HAP-1 (cell line): ENCODE measurements around the gene DPP6.
"Not testable (repeated sequence)": the region's sequence is repeated elsewhere in the genome, so short reads cannot be mapped to it uniquely, and the experiment has no call there.

Experiments
- DNase-seq, 2 experiments: peaks; one replicate each; pipeline ENCODE4 v3.0.0-alpha.2; 2016 to 2020; ENCODE audit warnings: low spot score in 2 of 2
- H3K27me3 ChIP-seq: fragments of 250-450 bp; sonication (Bioruptor Pico); 2 replicates; pipeline ENCODE4 v1.5.1; 2020; ENCODE audit warnings: low read depth, mild to moderate bottlenecking, moderate library complexity
- H3K36me3 ChIP-seq: fragments of 250-450 bp; sonication (Bioruptor Pico); replicated peaks from 2 replicates; pipeline ENCODE4 v1.5.1; 2020; ENCODE audit warnings: mild to moderate bottlenecking
- H3K4me1 ChIP-seq: fragments of 250-450 bp; sonication (Bioruptor Pico); 2 replicates; pipeline ENCODE4 v1.5.1; 2020; ENCODE audit warnings: mild to moderate bottlenecking
- H3K4me3 ChIP-seq: fragments of 250-450 bp; sonication (Bioruptor Pico); 2 replicates; pipeline ENCODE4 v1.5.1; 2020; ENCODE audit warnings: mild to moderate bottlenecking, moderate library complexity
- H3K9me3 ChIP-seq: fragments of 250-450 bp; sonication (Bioruptor Pico); 2 replicates; pipeline ENCODE4 v1.5.1; 2020; ENCODE audit warnings: mild to moderate bottlenecking, moderate library complexity
- in situ Hi-C: fragments of 300-500 bp; cut with MboI; formaldehyde crosslinking; loops from 3 replicates; pipeline ENCODE4 v1.14.3; 2020; ENCODE audit warnings: low sequenced_read_pairs, inconsistent platforms, mixed read lengths

The DPP6 gene

DNA sequence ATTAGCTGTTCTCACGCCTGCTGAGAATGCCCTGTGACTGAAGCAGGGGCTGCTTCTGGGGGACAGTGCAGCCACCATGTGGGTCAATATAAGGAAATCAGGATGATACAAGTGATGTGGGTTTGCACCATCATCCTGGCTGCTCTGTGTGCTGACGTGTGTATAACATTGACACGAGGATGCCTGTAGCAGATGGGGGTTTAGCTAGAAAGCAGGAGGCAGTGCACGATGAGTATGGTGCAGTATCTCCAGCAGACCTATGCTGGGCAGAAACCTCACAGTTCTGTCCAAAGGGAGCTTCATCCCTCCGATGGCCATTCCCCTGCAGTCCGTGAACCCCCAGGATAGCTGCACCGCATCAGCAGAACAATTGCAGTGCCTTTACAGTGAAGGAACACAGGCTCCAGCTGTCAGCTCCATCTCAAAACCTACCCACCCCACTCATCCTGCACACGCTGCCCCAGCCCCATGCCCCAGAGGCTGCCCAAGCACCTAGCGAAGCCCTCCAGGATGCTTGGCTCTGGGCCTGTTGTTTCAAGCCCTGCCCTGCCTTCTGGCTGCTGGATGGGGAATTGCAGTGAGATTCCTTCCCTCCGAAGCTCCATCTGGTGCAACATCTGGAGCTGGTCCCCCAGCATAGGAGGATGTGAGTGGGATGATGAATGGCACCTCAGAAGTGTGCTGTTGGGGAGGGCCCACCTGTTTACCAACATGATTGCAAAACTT lies 96.8 kb downstream of the DPP6 start:
- H3K9me3 ChIP-seq, H3K4me1 ChIP-seq, H3K4me3 ChIP-seq, DNase-seq, H3K27me3 ChIP-seq, in situ Hi-C loops, H3K36me3 ChIP-seq: not testable (repeated sequence)

DNA sequence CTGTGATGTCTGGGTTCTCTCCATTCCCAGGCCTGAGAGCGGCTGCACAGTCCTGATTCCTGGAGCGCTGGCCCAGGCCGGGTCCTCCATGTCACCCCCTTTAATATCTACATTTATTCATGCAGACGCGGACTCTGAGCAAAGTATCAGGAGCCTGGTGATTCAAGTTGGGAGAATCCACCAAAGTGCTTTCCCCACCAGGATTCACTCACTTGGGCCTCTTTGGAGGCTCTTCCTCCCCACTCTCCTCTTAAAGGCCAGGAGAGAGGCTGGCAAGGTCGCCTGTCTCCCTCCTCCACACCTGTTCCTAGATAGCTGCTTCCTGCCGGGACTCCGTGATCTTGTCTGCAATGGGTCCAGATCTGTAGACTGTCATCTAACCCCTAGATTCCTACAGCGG lies 98.5 kb downstream of the DPP6 start:
- DNase-seq, H3K4me3 ChIP-seq, H3K4me1 ChIP-seq, H3K9me3 ChIP-seq, H3K27me3 ChIP-seq, in situ Hi-C loops, H3K36me3 ChIP-seq: not testable (repeated sequence)

DNA sequence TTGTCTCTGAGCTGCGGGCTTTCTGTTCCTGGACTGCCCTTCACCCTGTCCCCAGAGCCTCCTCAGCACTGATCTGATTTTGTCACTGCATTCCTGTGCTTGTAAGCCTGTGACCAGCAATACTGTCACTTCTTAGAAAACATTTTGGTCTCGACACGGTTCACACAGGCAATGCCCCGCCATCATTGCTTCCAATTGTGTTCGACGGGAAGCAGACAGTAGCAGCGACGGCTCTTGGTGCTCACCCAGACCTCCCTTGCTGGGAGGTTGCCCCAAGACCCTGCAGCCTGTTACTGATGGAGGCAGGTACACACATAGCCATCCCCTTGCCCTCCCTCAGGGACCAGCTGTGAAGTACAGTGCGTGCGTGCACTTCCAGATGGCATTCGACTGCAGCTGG lies 99.1 kb downstream of the DPP6 start:
- H3K9me3 ChIP-seq, H3K4me3 ChIP-seq, H3K36me3 ChIP-seq, H3K27me3 ChIP-seq, in situ Hi-C loops, H3K4me1 ChIP-seq, DNase-seq: not testable (repeated sequence)

DNA sequence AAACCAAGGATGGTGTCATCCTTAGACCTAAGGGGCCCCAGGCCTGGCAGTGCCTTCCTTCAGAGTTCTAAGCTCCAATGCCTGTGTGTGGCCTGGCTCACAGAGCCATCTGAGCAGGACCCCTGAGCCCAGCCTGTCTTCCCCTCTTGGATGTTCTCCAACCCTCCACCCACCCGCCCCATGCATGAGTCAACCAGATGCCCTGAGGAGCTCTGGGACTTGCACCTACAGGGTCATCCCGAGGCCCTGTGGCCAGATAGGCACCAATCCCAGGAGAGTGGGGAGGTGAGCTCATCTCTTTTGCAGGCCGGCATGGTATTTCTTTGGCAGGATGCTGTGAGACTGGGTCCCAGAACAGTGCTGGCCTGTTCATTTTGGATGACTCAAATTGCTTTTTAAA lies 103.7 kb downstream of the DPP6 start:
- H3K4me3 ChIP-seq, H3K36me3 ChIP-seq, H3K27me3 ChIP-seq, H3K9me3 ChIP-seq, in situ Hi-C loops, DNase-seq, H3K4me1 ChIP-seq: not testable (repeated sequence)

DNA sequence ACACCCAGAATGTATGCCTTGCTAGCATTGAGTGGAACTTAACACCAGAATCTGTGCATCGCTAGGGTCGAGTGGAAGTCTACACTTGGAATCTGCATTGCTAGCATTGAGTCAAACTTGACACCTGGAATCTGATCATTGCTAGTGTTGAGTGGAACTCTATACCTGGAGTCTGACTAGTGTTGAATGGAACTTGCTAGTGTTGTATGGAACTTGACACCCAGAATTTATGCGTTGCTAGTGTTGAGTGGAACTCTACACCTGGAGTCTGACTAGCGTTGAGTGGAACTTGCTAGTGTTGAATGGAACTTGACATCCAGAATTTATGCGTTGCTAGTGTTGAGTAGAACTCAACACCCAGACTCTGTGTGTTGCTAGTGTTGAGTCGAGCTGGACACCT lies 110.7 kb downstream of the DPP6 start:
- DNase-seq, H3K9me3 ChIP-seq, H3K4me1 ChIP-seq, H3K36me3 ChIP-seq, H3K4me3 ChIP-seq, in situ Hi-C loops, H3K27me3 ChIP-seq: not testable (repeated sequence)

DNA sequence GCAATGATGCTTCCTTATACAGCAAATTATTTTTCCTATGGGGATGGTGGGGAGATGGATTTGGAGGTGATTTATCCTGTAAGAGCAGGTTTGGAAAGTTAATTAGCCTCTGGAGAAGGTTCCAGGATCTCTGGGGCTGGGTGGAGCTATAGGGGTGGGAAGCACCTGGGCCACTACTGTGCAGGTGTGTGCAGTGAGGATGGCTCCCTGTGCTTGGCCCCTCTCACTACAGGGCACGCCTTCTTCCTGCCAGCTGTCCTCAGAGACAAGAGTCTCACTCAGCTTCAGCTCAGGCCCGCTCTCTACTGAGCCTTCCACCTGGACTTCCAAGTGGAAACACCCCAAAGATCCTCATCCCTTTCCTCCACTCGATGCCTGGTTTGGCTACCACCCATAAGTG lies 111.4 kb downstream of the DPP6 start:
- H3K36me3 ChIP-seq, H3K4me1 ChIP-seq, H3K4me3 ChIP-seq, H3K9me3 ChIP-seq, DNase-seq, H3K27me3 ChIP-seq, in situ Hi-C loops: not testable (repeated sequence)

DNA sequence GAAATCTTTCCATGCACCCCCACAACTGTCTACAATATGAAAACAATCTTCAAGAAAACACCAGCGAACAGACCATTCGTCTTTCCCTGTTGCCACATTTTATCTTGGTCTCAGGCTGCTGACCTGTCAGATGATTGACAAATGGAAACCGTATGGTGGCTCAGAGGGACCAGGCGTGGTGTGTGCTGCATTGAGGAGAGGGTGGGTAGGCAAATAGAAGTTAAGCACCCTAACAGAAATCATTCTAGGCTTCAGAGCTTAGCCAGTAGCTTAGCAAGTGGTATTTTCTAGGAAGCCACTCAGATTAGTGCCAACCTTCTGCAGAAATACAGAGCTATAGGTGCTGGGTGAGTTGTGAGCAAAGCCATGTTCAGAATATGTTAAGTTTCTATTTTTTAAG lies 114.9 kb downstream of the DPP6 start:
- H3K4me3 ChIP-seq: no peak overlapping the region
- no peaks in the 10 kb centered on the region for H3K27me3 ChIP-seq
- DNase-seq: no peak
- in situ Hi-C loops: no loop called here
- H3K4me1 ChIP-seq: no peaks in the 10 kb centered on the region
- H3K9me3 ChIP-seq: no peaks in the 10 kb centered on the region
- no peaks in the 10 kb centered on the region for H3K36me3 ChIP-seq

DNA sequence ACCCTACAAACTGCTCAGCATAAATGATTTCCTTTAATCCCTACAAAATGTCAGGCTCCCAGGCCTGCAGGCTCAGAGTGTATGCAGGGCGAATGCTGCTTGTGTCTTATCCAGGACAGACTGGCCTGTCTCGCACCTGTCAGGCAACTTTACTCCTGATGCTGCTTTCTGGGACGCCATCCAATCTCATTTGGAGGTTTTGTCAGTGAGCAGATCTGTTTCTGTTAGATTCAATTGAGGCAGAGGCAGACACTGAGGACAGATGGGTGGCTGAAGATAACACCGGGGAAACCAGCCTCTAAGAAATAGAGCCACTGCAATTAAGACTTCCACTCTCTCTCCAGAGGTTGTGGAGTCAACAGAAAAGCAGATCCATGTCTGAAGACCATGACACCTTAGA lies 115.6 kb downstream of the DPP6 start:
- H3K4me3 ChIP-seq: no peak overlapping the region
- H3K27me3 ChIP-seq: no peaks in the 10 kb centered on the region
- DNase-seq: no peak
- in situ Hi-C loops: no loop called here
- H3K9me3 ChIP-seq: no peaks in the 10 kb centered on the region
- no peaks in the 10 kb centered on the region for H3K36me3 ChIP-seq
- H3K4me1 ChIP-seq: no peaks in the 10 kb centered on the region

DNA sequence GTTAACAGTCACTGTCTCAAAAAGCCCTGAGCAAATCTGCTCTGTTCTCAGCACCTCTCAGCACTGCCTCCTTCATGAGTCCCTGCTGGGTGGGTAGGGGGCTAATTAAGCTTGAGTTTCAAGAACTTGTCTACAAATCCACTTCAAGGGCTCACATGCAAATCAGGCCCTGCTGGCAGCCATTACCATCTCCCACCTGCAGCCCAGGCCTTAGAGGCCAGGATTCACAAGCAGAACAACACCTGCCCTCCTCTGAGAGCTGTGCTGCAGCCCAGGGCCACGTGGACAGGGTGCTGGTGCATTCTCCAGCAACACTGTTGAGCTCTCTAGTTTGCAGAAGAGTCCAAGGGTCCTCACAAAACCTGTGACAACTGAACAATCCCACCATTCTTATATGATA lies 119.2 kb downstream of the DPP6 start:
- H3K27me3 ChIP-seq: no peaks in the 10 kb centered on the region
- H3K9me3 ChIP-seq: no peaks in the 10 kb centered on the region
- no peak for DNase-seq
- H3K4me1 ChIP-seq: no peaks in the 10 kb centered on the region
- no peaks in the 10 kb centered on the region for H3K36me3 ChIP-seq
- no peak overlapping the region for H3K4me3 ChIP-seq
- in situ Hi-C loops: no loop called here

DNA sequence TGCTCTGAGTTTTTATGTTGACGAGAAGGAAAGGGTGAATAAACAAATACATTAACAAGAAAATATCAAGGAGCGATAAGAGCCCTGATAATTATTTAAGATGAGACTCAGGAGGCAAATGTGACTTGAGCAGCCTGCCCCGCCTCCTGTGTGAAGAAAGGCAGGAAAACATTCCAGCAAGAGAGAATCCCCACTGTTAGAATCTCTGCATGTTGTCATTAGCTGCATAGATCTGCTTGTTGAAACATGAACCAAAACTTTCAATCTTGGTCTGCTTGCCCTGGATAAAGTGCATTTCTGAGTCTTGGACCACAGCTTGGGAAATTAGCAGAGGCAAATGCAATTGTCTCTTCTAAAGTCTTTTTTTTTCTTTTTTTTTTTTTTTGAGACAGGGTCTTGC lies 120.0 kb downstream of the DPP6 start:
- H3K9me3 ChIP-seq: no peaks in the 10 kb centered on the region
- H3K4me3 ChIP-seq: no peak overlapping the region
- no peaks in the 10 kb centered on the region for H3K36me3 ChIP-seq
- no peak for DNase-seq
- no peaks in the 10 kb centered on the region for H3K27me3 ChIP-seq
- no peaks in the 10 kb centered on the region for H3K4me1 ChIP-seq
- in situ Hi-C loops: no loop called here

DNA sequence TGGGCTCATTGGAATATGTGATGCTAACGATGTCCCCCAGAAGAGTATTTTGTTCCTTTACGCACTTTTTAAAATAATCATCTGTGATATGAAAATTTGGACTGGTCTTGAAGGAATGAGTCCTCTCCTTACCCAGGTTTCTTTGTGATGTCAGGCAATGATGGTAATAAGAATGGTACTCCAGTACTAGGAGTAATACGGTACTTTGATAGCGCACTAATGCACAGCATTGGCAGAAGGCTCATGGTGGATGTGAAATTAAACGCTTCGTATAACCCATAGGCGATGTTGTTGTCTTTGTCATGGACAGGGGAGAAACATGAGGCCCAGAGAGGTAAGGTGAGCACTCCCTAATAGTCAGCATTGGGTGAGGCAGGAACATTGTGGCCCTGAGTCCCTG lies 125.4 kb downstream of the DPP6 start:
- H3K9me3 ChIP-seq: no peaks in the 10 kb centered on the region
- H3K4me1 ChIP-seq: no peaks in the 10 kb centered on the region
- no peak overlapping the region for H3K4me3 ChIP-seq
- H3K27me3 ChIP-seq: no peaks in the 10 kb centered on the region
- DNase-seq: no peak
- in situ Hi-C loops: no loop called here
- H3K36me3 ChIP-seq: no peaks in the 10 kb centered on the region

DNA sequence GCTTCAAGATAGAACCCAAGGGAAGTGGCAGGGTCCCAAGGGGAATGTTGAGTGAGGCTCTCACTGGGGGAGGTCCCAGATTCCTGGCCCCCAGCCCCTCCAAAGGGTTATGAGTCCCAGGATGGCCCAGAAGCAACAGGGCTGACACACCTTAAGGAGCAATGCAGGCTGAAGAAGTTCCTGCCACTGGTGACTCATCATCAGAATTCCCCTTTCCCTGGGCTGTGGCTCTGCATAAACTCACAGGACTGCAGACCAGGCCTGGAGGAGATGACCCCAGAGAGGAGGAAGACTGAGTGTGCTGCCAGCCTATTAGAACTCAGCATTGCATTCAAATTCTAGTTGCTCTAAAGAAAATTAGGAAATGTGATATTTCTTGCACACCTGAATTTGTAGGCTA lies 126.7 kb downstream of the DPP6 start:
- Histone ChIP-seq H3K4me1 (no peaks in the 10 kb centered on the region), H3K36me3 (no peaks in the 10 kb centered on the region), H3K27me3 (no peaks in the 10 kb centered on the region), H3K4me3 (no peak overlapping the region), H3K9me3 (no peaks in the 10 kb centered on the region)
- DNase-seq: no peak
- in situ Hi-C loops: no loop called here

DNA sequence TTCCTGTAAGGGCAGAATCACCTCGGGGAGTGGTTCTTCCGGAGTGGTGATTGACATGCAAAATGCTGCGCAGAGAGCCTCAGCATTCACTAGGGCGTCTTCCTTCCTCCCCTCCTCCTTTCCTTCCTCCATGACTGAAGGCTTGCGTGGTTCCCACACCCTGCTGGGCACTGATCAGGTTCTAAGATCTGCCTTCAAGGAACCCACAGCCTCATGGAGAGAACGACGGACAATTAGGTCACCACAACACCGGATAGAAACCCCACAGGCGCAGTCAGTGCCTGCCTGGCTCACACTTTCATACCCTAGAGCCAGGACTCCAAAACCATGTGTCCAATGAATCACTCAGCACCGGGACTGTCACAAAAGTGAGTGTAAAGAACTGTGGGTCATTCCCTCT lies 131.3 kb downstream of the DPP6 start:
- H3K9me3 ChIP-seq: no peaks in the 10 kb centered on the region
- no peaks in the 10 kb centered on the region for H3K36me3 ChIP-seq
- in situ Hi-C loops: no loop called here
- H3K4me1 ChIP-seq: no peaks in the 10 kb centered on the region
- no peak for DNase-seq
- H3K27me3 ChIP-seq: no peaks in the 10 kb centered on the region
- no peak overlapping the region for H3K4me3 ChIP-seq

DNA sequence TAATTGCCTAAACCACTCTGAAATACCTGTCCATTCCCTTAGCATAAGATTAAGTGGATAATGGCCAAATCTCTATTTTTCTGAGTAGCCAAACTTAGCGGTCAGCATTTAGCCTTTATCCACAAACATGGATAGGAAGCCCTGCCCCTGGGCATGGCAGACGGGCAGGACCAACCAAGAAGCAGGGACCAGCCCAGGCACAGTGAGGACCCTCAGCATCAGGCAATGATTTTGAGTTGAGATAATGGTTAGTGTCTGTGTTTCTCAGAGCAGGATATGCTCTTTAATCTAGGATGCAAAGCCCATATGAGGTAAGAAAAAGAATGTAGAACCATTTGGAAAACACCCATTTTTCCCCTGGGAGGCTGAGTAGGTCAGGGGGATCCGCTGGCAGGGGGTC lies 131.7 kb downstream of the DPP6 start:
- Histone ChIP-seq H3K27me3 (no peaks in the 10 kb centered on the region), H3K9me3 (no peaks in the 10 kb centered on the region), H3K4me3 (no peak overlapping the region), H3K36me3 (no peaks in the 10 kb centered on the region), H3K4me1 (no peaks in the 10 kb centered on the region)
- DNase-seq: no peak
- in situ Hi-C loops: no loop called here

DNA sequence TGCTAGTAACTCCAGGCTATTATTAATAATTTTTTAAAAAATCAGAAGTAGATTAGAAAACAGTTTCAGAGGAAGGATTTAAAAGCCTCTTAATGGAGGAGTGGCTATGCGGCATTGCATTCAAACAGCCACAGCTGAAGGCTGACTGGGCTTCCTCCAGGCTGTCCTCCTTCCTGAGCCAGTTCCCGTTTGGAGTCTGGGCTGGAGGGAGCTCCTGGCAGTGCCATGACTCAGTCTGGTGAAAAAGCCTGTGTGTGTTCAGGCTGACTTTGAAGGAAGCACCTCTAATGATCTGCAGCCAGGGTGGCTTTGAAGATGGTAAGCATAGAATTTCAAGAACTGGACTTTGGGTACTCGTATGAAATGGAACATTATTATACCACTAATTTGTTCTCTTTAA lies 134.6 kb downstream of the DPP6 start:
- in situ Hi-C loops: no loop called here
- Histone ChIP-seq H3K9me3 (no peaks in the 10 kb centered on the region), H3K36me3 (no peaks in the 10 kb centered on the region), H3K27me3 (no peaks in the 10 kb centered on the region), H3K4me3 (no peak overlapping the region), H3K4me1 (no peaks in the 10 kb centered on the region)
- no peak for DNase-seq
